ENCODE data around the gene HDAC4. TPM values are rescaled to one million over a fixed set of nuclear protein-coding genes. Genes with fewer than 3 reads are reported as not detected.

HDAC4 gene
- total and polyA plus RNA-seq, 2 of the 8 experiments (the other 6 are each of a cell fraction or from before 2014, with no cell fraction given): 15.4 to 31.5 TPM

DNA sequence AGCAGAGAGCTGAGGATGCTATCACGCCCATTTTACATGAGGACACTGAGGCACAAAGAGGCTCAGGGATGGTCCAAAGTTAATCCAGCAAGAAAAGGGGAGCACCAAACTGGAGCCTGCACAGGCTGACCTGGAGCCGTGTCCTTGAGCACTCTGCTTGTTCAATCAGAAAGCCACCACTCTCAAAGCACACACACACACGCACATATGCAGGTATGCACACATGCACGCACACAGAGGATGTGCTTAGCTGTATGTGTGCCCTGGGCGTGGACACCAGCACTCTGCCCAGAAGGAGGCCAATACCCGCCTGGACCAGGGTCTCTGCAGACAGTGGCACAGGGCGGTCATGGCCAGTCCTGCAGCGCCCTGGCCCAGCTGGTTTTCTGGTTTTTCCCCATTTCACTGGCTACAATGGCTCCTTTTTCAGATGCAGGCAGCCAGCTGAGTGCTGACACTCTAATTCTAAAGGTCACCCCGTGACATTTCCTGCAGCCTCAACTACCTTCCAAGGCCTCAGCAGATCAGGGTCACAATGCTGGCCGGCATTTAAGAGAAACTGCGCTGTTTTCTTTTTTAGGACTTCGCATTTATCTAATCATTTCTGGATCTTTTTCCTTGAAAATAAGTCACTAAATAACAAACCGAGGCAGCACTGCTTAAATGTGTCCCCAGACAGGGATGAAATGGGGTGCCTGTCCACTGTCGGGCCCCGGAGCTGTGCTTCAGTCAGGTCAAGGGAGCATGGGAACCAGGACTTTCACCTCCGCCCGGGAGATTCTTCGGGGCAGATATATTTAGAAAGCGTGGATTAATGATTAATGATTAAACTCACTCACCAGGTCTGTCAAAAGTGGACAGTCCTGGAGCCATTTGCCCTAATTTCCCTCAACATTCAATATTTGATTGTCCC lies 104.5 kb downstream of the HDAC4 start (continued):
- TF ChIP-seq, protein P1, sequence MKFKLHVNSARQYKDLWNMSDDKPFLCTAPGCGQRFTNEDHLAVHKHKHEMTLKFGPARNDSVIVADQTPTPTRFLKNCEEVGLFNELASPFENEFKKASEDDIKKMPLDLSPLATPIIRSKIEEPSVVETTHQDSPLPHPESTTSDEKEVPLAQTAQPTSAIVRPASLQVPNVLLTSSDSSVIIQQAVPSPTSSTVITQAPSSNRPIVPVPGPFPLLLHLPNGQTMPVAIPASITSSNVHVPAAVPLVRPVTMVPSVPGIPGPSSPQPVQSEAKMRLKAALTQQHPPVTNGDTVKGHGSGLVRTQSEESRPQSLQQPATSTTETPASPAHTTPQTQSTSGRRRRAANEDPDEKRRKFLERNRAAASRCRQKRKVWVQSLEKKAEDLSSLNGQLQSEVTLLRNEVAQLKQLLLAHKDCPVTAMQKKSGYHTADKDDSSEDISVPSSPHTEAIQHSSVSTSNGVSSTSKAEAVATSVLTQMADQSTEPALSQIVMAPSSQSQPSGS (IDR thresholded peaks at IDR 0.05; ENCODE audit: low read length): no peak
- TF ChIP-seq, protein P2, sequence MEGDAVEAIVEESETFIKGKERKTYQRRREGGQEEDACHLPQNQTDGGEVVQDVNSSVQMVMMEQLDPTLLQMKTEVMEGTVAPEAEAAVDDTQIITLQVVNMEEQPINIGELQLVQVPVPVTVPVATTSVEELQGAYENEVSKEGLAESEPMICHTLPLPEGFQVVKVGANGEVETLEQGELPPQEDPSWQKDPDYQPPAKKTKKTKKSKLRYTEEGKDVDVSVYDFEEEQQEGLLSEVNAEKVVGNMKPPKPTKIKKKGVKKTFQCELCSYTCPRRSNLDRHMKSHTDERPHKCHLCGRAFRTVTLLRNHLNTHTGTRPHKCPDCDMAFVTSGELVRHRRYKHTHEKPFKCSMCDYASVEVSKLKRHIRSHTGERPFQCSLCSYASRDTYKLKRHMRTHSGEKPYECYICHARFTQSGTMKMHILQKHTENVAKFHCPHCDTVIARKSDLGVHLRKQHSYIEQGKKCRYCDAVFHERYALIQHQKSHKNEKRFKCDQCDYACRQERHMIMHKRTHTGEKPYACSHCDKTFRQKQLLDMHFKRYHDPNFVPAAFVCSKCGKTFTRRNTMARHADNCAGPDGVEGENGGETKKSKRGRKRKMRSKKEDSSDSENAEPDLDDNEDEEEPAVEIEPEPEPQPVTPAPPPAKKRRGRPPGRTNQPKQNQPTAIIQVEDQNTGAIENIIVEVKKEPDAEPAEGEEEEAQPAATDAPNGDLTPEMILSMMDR (IDR thresholded peaks at IDR 0.05; ENCODE audit: control extremely low read depth in 1 of 3, insufficient read depth in 1 of 3, low read depth in 1 of 3, low read length in 3 of 3): no peak
- TF ChIP-seq, protein P3, sequence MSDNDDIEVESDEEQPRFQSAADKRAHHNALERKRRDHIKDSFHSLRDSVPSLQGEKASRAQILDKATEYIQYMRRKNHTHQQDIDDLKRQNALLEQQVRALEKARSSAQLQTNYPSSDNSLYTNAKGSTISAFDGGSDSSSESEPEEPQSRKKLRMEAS (IDR thresholded peaks at IDR 0.05): no peak
- TF ChIP-seq YY1 (IDR thresholded peaks at IDR 0.05; ENCODE audit: low read depth, low read length) (no peak), TAF1 (IDR thresholded peaks at IDR 0.05; ENCODE audit: low read depth, low read length) (no peak), PHF8 (conservative IDR thresholded peaks at IDR 0.05; ENCODE audit: low read depth, low read length) (no peak), RBBP5 (IDR thresholded peaks at IDR 0.05; ENCODE audit: borderline replicate concordance, low read depth, low read length) (no peak), EGR1 (IDR thresholded peaks at IDR 0.05; ENCODE audit: borderline replicate concordance, low read depth, low read length) (no peak), KDM4A (IDR thresholded peaks at IDR 0.05; ENCODE audit: low read depth, low read length, severe bottlenecking) (no peak), EZH2 (IDR thresholded peaks at IDR 0.05; ENCODE audit: low read depth, low read length, severe bottlenecking) (no peak), TBP (IDR thresholded peaks at IDR 0.05; ENCODE audit: low read depth, low read length) (no peak)

All from H1 (cell line).